ENCODE measurements around the gene EGLN2.

EGLN2 gene

GRCh38 chr19:40786060-40787037 is 12.6 kb upstream of the EGLN2 start:
- no peaks in the 10 kb centered on the region for H3K36me3 ChIP-seq (ENCODE audit: control insufficient read depth, insufficient read depth, low read length)
- no peaks in the 10 kb centered on the region for H3K9me3 ChIP-seq (ENCODE audit: control insufficient read depth, low read length)
- no peak overlapping the region for H3K4me3 ChIP-seq (ENCODE audit: insufficient read depth, low read depth, low read length)
- H3K27ac ChIP-seq (ENCODE audit: insufficient read depth, low read depth, low read length, poor library complexity, severe bottlenecking) = no peak overlapping the region
- H3K4me1 ChIP-seq (ENCODE audit: control insufficient read depth, insufficient read depth, low read length) = no peaks in the 10 kb centered on the region
- 94 to 95% methylated on average over 25 of the region's 25 CpGs for WGBS, 2 experiments
- H3K27me3 ChIP-seq (ENCODE audit: control insufficient read depth, insufficient read depth, low read length, poor library complexity, severe bottlenecking) = no peaks in the 10 kb centered on the region

DNA sequence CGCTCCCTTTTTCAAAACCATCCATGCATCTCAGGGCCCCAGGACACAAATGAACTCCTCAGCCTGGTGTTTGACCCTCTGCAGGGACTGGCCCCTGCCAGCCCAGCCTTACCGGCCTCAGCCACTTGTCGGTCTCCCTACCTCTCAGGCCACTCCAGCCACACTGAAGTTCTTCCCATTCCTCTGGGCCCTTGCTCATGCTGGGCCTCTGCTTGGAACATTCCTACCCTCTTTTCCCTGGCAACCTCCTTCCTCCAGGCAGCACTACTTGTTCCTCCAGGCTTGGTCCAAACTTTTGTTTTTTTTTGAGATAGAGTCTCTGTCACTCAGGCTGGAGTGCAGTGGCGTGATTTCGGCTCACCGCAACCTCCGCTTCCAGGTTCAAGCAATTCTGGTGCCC is 7.6 kb upstream of the EGLN2 start:
- no peaks in the 10 kb centered on the region for H3K36me3 ChIP-seq (ENCODE audit: control insufficient read depth, insufficient read depth, low read length)
- H3K4me1 ChIP-seq (ENCODE audit: control insufficient read depth, insufficient read depth, low read length) = no peaks in the 10 kb centered on the region
- H3K27me3 ChIP-seq (ENCODE audit: control insufficient read depth, insufficient read depth, low read length, poor library complexity, severe bottlenecking) = no peaks in the 10 kb centered on the region
- 70 to 72% methylated on average over 7 of the region's 7 CpGs for WGBS, 2 experiments
- no peak overlapping the region for H3K27ac ChIP-seq (ENCODE audit: insufficient read depth, low read depth, low read length, poor library complexity, severe bottlenecking)
- H3K4me3 ChIP-seq (ENCODE audit: insufficient read depth, low read depth, low read length) = no peak overlapping the region
- H3K9me3 ChIP-seq (ENCODE audit: control insufficient read depth, low read length) = no peaks in the 10 kb centered on the region

GRCh38 chr19:40791996-40792395 is 7.0 kb upstream of the EGLN2 start:
- Histone ChIP-seq H3K4me3 (ENCODE audit: insufficient read depth, low read depth, low read length) (no peak overlapping the region), H3K4me1 (ENCODE audit: control insufficient read depth, insufficient read depth, low read length) (no peaks in the 10 kb centered on the region), H3K27ac (ENCODE audit: insufficient read depth, low read depth, low read length, poor library complexity, severe bottlenecking) (no peak overlapping the region), H3K9me3 (ENCODE audit: control insufficient read depth, low read length) (no peaks in the 10 kb centered on the region), H3K36me3 (ENCODE audit: control insufficient read depth, insufficient read depth, low read length) (no peaks in the 10 kb centered on the region), H3K27me3 (ENCODE audit: control insufficient read depth, insufficient read depth, low read length, poor library complexity, severe bottlenecking) (no peaks in the 10 kb centered on the region)
- WGBS, 2 experiments = 89 to 91% methylated on average over 3 of the region's 3 CpGs

DNA sequence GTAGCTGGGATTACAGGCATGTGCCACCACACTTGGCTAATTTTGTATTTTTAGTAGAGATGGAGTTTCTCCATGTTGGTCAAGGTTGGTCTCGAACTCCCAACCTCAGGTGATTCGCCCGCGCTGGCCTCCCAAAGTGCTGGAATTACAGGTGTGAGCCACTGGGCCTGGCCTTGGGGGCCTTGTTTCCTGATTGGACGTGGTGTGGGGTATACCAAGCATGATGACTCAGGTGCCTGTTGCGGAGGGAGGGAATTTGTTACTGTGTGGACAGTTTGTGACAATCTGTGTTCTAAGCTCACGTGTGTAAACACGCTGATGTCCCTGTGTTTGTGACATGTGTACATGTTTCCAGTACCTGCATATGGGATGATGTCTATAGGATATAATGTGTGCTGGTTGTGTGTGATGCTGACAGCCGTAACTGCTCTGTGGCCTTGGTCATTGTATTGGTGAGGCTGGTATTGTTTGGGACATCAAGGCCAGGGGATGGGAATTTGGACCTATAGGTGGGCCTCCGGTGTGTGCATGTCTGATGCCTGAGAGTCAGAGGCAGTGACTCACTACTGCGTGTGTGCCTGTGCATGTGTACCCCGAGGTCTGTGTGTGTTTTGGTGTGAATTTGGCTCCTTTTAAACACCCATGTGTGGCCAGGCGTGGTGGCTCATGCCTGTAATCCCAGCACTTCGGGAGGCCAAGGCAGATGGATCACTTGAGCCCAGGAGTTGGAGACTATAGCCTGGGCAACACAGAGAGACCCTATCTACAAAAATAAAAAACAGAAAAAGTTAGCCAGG is 1.6 kb upstream of the EGLN2 start:
- Histone ChIP-seq H3K4me3 (ENCODE audit: insufficient read depth, low read depth, low read length) (peak overlapping the region; percentile 53), H3K36me3 (ENCODE audit: control insufficient read depth, insufficient read depth, low read length) (peaks cover 7% of the 10 kb centered on the region), H3K9me3 (ENCODE audit: control insufficient read depth, low read length) (no peaks in the 10 kb centered on the region), H3K27me3 (ENCODE audit: control insufficient read depth, insufficient read depth, low read length, poor library complexity, severe bottlenecking) (no peaks in the 10 kb centered on the region), H3K4me1 (ENCODE audit: control insufficient read depth, insufficient read depth, low read length) (peaks cover 21% of the 10 kb centered on the region), H3K27ac (ENCODE audit: insufficient read depth, low read depth, low read length, poor library complexity, severe bottlenecking) (no peak overlapping the region)
- WGBS, 2 experiments = 92 to 93% methylated on average over 14 of the region's 14 CpGs

DNA sequence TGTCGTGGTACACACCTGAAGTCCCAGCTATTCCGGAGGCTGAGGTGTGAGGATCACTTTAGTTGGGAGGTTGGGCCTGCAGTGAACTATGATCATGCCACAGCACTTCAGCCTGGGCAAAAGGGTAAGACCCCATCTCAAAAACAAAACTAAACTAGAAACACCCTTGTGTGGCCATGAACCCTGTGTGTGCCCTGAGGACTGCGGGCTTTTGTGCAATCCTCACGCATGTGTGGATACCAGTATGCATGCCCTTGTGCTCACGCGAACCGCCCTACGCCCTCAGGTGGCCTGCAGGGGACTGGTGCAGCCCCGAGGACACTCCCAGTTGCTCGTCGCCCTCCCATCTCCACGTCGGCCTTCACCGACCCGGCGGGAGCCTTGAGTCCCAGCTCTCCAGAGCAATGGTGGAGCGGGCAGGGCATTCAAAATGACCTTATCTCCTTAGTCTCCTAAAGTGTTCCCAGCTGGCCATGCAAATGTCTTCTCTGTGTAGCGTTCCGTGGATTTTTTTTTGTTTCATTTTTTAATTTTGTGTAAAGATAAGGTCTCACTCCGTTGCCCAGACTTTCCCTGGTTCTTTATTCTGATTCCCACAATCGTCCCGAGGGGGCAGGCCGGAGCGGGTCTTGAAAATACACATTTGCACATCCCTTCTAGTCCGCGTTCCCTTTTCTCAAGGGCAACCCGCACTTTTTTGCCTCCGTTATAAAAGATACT is 868 bp upstream of the EGLN2 start:
- peaks cover 27% of the 10 kb centered on the region for H3K4me1 ChIP-seq (ENCODE audit: control insufficient read depth, insufficient read depth, low read length)
- H3K36me3 ChIP-seq (ENCODE audit: control insufficient read depth, insufficient read depth, low read length) = peaks cover 7% of the 10 kb centered on the region
- peak overlapping the region; percentile 53 for H3K4me3 ChIP-seq (ENCODE audit: insufficient read depth, low read depth, low read length)
- H3K27me3 ChIP-seq (ENCODE audit: control insufficient read depth, insufficient read depth, low read length, poor library complexity, severe bottlenecking) = no peaks in the 10 kb centered on the region
- H3K9me3 ChIP-seq (ENCODE audit: control insufficient read depth, low read length) = no peaks in the 10 kb centered on the region
- H3K27ac ChIP-seq (ENCODE audit: insufficient read depth, low read depth, low read length, poor library complexity, severe bottlenecking) = peak overlapping the region; percentile 88
- 11 to 13% methylated on average over 28 of the region's 28 CpGs for WGBS, 2 experiments

DNA sequence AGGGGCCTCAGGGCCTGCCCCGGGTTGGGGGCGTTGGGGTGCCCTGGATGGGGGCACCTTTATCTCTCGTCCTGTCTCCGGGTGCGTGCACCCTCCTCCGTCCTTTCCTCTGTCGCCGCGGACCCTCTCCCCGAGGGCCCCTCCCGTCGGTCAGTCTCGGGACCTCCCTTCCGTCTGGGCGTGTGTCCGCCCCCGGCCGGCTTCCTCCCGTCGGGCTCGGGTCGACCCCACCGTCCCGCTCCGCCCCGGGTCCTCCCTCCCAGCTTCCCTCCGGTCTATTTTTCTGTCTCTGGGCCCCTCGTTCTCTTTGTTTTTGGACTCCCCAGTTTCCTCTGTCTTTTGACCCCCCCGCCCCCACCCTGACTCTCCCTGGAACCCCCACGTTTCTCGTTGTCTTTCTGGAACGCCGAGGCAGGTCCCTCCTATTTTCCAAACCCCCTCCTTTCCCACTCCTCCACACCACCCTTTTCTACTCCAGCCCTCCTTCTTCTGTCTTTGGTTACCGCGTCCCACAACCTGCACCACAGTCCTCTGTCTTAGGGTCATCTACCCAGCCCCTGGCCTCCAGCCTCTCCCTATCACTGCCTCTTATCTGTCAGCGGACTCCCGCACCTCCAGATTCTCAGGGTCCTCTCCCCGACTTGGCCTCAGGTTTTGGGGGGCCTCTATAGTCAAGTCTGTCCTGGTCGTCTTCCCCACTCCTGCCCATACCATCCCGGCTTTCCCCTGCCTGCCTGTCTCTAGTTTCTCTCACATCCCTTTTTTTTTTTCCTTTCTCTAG is 757 bp downstream of the EGLN2 start:
- WGBS, 2 experiments = 5 to 6% methylated on average over 40 of the region's 40 CpGs
- no peaks in the 10 kb centered on the region for H3K27me3 ChIP-seq (ENCODE audit: control insufficient read depth, insufficient read depth, low read length, poor library complexity, severe bottlenecking)
- H3K4me3 ChIP-seq (ENCODE audit: insufficient read depth, low read depth, low read length) = peak overlapping the region; percentile 87
- no peaks in the 10 kb centered on the region for H3K9me3 ChIP-seq (ENCODE audit: control insufficient read depth, low read length)
- peaks cover 7% of the 10 kb centered on the region for H3K36me3 ChIP-seq (ENCODE audit: control insufficient read depth, insufficient read depth, low read length)
- peaks cover 33% of the 10 kb centered on the region for H3K4me1 ChIP-seq (ENCODE audit: control insufficient read depth, insufficient read depth, low read length)
- H3K27ac ChIP-seq (ENCODE audit: insufficient read depth, low read depth, low read length, poor library complexity, severe bottlenecking) = no peak overlapping the region

- peak overlapping the region; percentile 87 for H3K4me3 ChIP-seq (ENCODE audit: insufficient read depth, low read depth, low read length)
- peaks cover 36% of the 10 kb centered on the region for H3K4me1 ChIP-seq (ENCODE audit: control insufficient read depth, insufficient read depth, low read length)
- H3K9me3 ChIP-seq (ENCODE audit: control insufficient read depth, low read length) = no peaks in the 10 kb centered on the region
- no peak overlapping the region for H3K27ac ChIP-seq (ENCODE audit: insufficient read depth, low read depth, low read length, poor library complexity, severe bottlenecking)
- peaks cover 7% of the 10 kb centered on the region for H3K36me3 ChIP-seq (ENCODE audit: control insufficient read depth, insufficient read depth, low read length)
- H3K27me3 ChIP-seq (ENCODE audit: control insufficient read depth, insufficient read depth, low read length, poor library complexity, severe bottlenecking) = no peaks in the 10 kb centered on the region
- WGBS, 2 experiments = 93 to 94% methylated on average over 27 of the region's 27 CpGs
Measured at GRCh38 chr19:40800339-40800996, 1.5 kb downstream of the EGLN2 start.

DNA sequence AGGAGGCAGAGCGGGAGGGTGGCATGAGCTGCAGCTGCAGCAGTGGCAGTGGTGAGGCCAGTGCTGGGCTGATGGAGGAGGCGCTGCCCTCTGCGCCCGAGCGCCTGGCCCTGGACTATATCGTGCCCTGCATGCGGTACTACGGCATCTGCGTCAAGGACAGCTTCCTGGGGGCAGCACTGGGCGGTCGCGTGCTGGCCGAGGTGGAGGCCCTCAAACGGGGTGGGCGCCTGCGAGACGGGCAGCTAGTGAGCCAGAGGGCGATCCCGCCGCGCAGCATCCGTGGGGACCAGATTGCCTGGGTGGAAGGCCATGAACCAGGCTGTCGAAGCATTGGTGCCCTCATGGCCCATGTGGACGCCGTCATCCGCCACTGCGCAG is 2.0 kb downstream of the EGLN2 start:
- no peaks in the 10 kb centered on the region for H3K27me3 ChIP-seq (ENCODE audit: control insufficient read depth, insufficient read depth, low read length, poor library complexity, severe bottlenecking)
- no peaks in the 10 kb centered on the region for H3K9me3 ChIP-seq (ENCODE audit: control insufficient read depth, low read length)
- H3K27ac ChIP-seq (ENCODE audit: insufficient read depth, low read depth, low read length, poor library complexity, severe bottlenecking) = no peak overlapping the region
- H3K36me3 ChIP-seq (ENCODE audit: control insufficient read depth, insufficient read depth, low read length) = peaks cover 7% of the 10 kb centered on the region
- H3K4me1 ChIP-seq (ENCODE audit: control insufficient read depth, insufficient read depth, low read length) = peaks cover 41% of the 10 kb centered on the region
- 94 to 95% methylated on average over 27 of the region's 27 CpGs for WGBS, 2 experiments
- H3K4me3 ChIP-seq (ENCODE audit: insufficient read depth, low read depth, low read length) = peak overlapping the region; percentile 87
